Measurements from ENCODE around the gene SLC4A11.

The SLC4A11 gene

GRCh38 chr20:3262566-3262965 lies 23.6 kb upstream of the SLC4A11 start:
- no peak for DNase-seq (ENCODE audit: low spot score)
- in situ Hi-C loops (cut with MboI; ENCODE audit: low sequenced_read_pairs, unreplicated experiment), result no loop called here
- TF ChIP-seq, protein P1, sequence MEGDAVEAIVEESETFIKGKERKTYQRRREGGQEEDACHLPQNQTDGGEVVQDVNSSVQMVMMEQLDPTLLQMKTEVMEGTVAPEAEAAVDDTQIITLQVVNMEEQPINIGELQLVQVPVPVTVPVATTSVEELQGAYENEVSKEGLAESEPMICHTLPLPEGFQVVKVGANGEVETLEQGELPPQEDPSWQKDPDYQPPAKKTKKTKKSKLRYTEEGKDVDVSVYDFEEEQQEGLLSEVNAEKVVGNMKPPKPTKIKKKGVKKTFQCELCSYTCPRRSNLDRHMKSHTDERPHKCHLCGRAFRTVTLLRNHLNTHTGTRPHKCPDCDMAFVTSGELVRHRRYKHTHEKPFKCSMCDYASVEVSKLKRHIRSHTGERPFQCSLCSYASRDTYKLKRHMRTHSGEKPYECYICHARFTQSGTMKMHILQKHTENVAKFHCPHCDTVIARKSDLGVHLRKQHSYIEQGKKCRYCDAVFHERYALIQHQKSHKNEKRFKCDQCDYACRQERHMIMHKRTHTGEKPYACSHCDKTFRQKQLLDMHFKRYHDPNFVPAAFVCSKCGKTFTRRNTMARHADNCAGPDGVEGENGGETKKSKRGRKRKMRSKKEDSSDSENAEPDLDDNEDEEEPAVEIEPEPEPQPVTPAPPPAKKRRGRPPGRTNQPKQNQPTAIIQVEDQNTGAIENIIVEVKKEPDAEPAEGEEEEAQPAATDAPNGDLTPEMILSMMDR (IDR thresholded peaks at IDR 0.05; ENCODE audit: borderline replicate concordance, control extremely low read depth, extremely low read depth, insufficient read depth, missing control alignments), result no peak

DNA sequence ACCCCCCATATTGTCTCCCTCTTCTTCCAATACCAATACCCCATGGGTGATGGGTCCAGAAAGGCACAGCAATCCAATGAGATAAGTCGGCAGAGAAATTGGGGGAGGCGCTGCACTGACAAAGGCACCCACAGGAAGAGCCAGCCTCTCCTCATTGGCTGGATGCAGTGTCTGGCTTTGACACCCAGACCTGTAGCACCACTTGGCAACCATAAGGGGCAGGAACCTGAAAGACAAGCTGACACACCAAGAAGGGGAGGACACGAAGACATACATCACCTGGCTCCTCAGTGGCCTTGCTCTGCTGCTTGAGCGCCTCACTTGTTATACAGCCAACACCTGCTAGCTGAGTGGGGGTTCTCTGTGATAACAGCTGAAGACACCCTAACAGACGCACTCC lies 19.4 kb upstream of the SLC4A11 start:
- TF ChIP-seq, protein P1 (IDR thresholded peaks at IDR 0.05; ENCODE audit: borderline replicate concordance, control extremely low read depth, extremely low read depth, insufficient read depth, missing control alignments), result no peak
- in situ Hi-C loops (cut with MboI; ENCODE audit: low sequenced_read_pairs, unreplicated experiment), result no loop called here
- no peak for DNase-seq (ENCODE audit: low spot score)

- no peak for DNase-seq (ENCODE audit: low spot score)
- in situ Hi-C loops (cut with MboI; ENCODE audit: low sequenced_read_pairs, unreplicated experiment), result no loop called here
- TF ChIP-seq, protein P1 (IDR thresholded peaks at IDR 0.05; ENCODE audit: borderline replicate concordance, control extremely low read depth, extremely low read depth, insufficient read depth, missing control alignments), result no peak
These were observed 16.7 kb upstream of the SLC4A11 start for GRCh38 chr20:3255728-3256127.

GRCh38 chr20:3251806-3252205 lies 12.8 kb upstream of the SLC4A11 start:
- no peak for DNase-seq (ENCODE audit: low spot score)
- in situ Hi-C loops (cut with MboI; ENCODE audit: low sequenced_read_pairs, unreplicated experiment), result no loop called here
- TF ChIP-seq, protein P1 (IDR thresholded peaks at IDR 0.05; ENCODE audit: borderline replicate concordance, control extremely low read depth, extremely low read depth, insufficient read depth, missing control alignments), result no peak

- DNase-seq (ENCODE audit: low spot score), result no peak
- TF ChIP-seq, protein P1 (IDR thresholded peaks at IDR 0.05; ENCODE audit: borderline replicate concordance, control extremely low read depth, extremely low read depth, insufficient read depth, missing control alignments), result peak; percentile 7
- in situ Hi-C loops (cut with MboI; ENCODE audit: low sequenced_read_pairs, unreplicated experiment), result no loop called here
These were observed 11.1 kb upstream of the SLC4A11 start for GRCh38 chr20:3250091-3250504.

DNA sequence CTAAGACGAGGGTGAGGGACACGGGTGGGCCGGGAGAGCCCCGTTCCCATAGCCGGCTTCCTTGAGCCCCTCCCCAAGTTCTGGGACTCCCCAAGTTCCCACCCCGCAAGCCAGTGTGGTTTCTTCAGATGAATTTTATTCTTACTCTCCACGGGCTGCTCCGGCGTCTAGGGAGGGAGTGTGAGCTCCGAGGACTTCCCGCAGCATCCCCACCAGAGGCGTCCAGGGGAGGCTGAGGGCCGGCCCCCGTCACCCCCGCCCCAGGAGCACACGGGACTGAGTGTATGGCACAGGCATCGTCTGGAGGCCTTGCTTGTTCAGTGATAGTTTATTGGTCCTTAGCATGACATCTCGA lies 10.0 kb upstream of the SLC4A11 start:
- no peak for DNase-seq (ENCODE audit: low spot score)
- TF ChIP-seq, protein P1 (IDR thresholded peaks at IDR 0.05; ENCODE audit: borderline replicate concordance, control extremely low read depth, extremely low read depth, insufficient read depth, missing control alignments), result no peak
- in situ Hi-C loops (cut with MboI; ENCODE audit: low sequenced_read_pairs, unreplicated experiment), result no loop called here
